ENCODE results near the gene DNAAF5. TPM values are rescaled to one million over a fixed set of nuclear protein-coding genes. Genes with fewer than 3 reads are reported as not detected.
A peak's percentile ranks its signal among the peaks of the same experiment; 100 is the strongest.

The DNAAF5 gene
- total RNA-seq, 1 donor from 2014 or later: 15.8 TPM

DNA sequence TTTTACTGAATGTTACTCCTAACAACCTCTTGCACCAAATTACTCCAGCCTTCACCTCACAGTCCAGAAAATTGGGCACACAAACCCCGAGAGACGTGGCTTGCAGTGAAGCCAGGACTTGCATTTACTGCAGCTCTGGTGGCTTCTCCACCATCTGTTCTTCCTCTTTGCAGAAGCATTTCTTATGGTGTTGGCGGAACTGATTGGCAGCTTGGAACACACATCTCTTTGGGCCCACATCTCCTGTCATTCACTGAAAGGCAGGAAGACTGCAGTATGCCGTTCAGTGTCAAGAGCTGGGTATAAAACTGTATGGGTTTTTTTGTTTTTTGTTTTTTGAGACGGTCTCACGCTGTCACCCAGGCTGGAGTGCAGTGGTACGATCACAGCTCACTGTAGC is 38.9 kb downstream of the DNAAF5 start:
- Histone ChIP-seq H3K36me3 (peaks cover 47% of the 10 kb centered on the region), H3K4me1 (peaks cover under 1% of the 10 kb centered on the region), H3K4me3 (no peak overlapping the region), H3K27ac (no peak overlapping the region), H3K9me3 (no peaks in the 10 kb centered on the region), H3K27me3 (no peaks in the 10 kb centered on the region)
- TF ChIP-seq, protein P1, sequence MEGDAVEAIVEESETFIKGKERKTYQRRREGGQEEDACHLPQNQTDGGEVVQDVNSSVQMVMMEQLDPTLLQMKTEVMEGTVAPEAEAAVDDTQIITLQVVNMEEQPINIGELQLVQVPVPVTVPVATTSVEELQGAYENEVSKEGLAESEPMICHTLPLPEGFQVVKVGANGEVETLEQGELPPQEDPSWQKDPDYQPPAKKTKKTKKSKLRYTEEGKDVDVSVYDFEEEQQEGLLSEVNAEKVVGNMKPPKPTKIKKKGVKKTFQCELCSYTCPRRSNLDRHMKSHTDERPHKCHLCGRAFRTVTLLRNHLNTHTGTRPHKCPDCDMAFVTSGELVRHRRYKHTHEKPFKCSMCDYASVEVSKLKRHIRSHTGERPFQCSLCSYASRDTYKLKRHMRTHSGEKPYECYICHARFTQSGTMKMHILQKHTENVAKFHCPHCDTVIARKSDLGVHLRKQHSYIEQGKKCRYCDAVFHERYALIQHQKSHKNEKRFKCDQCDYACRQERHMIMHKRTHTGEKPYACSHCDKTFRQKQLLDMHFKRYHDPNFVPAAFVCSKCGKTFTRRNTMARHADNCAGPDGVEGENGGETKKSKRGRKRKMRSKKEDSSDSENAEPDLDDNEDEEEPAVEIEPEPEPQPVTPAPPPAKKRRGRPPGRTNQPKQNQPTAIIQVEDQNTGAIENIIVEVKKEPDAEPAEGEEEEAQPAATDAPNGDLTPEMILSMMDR (IDR thresholded peaks at IDR 0.05): no peak
- DNase-seq: no peak
- ATAC-seq: no peak
- intact Hi-C loops (cut with DNase I): no loop called here

DNA sequence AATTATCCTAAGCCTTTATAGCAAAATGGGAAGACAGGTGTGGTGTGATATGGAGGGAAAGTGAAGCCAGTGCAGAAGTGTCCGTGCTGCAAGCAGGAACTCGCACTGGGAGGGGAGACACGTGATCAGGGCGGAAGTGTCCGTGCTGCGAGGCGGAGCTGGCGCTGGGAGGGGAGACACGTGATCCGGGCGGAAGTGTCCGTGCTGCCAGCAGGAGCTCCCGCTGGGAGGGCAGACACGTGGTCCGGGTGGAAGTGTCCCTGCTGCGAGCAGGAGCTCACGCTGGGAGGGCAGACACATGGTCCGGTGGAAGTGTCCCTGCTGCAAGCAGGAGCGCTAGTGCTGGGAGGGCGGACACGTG is 41.1 kb downstream of the DNAAF5 start:
- TF ChIP-seq, protein P1 (IDR thresholded peaks at IDR 0.05): no peak
- Histone ChIP-seq H3K27ac (no peak overlapping the region), H3K4me1 (peaks cover 21% of the 10 kb centered on the region), H3K9me3 (no peaks in the 10 kb centered on the region), H3K27me3 (no peaks in the 10 kb centered on the region), H3K36me3 (peaks cover 35% of the 10 kb centered on the region), H3K4me3 (no peak overlapping the region)
- DNase-seq (no peak), ATAC-seq (no peak)
- intact Hi-C loops (cut with DNase I): no loop called here

DNA sequence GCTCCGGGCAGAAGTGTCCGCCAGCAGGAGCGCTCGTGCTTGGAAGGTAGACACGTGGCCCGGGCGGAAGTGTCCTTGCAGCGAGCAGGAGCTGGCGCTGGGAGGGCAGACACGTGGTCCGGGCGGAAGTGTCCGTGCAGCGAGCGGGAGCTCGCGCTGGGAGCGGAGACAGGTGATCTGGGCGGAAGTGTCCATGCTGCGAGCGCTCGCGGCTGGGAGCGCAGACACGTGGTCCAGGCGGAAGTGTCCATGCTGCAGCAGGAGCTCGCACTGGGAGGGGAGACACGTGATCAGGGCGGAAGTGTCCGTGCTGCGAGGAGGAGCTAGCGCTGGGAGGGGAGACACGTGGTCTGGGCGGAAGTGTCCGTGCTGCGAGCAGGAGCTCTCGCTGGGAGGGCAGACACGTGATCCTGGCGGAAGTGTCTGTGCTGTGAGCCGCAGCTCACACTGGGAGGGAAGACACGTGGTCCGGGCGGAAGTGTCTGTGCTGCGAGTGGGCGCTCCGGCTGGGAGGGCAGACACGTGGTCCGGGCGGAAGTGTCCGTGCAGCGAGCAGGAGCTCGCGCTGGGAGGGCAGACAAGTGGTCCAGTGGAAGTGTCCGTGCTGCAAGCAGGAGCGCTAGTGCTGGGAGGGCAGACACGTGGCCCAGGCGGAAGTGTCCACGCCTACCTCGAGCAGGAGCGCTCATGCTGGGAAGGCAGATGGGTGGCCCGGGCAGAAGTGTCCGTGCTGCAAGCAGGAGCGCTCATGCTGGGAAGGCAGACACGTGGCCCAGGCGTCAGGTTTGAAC is 41.6 kb downstream of the DNAAF5 start:
- intact Hi-C loops (cut with DNase I): no loop called here
- Histone ChIP-seq H3K36me3 (peaks cover 30% of the 10 kb centered on the region), H3K27ac (no peak overlapping the region), H3K27me3 (no peaks in the 10 kb centered on the region), H3K4me1 (peaks cover 21% of the 10 kb centered on the region), H3K9me3 (no peaks in the 10 kb centered on the region), H3K4me3 (no peak overlapping the region)
- ATAC-seq: no peak
- TF ChIP-seq, protein P1 (IDR thresholded peaks at IDR 0.05): no peak
- no peak for DNase-seq

DNA sequence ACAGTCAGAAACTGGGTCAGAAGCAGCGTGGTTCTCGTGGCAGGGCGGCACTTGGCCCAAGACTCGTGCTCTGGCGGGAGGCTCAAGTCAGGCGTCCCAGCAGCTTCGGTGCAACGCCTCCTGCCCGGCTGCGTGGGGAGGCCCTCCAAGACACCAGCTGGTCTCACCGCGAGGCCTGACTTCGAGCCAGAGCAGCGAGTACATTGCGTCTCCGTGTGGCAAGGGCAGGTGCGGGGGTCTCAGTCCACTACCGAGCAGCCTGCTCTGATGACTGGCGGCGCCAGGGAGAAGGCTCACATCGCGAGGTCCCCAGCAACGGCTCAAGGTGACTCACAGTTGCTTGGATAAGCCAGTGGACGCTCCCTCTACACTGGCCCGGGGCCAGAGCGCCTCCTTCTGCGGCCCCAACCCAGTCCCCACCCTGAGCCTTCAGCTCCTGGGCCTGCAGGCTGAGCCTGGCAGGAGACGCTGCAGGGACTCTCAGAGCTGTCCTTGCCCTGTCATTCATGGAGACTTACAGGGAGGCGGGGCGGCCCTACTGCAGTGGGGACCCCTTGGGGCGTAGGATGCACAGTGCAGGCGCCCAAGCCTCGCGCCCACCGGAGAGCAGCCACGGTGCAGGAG is 42.5 kb downstream of the DNAAF5 start:
- no peak overlapping the region for H3K27ac ChIP-seq
- DNase-seq: no peak
- H3K4me3 ChIP-seq: no peak overlapping the region

DNA sequence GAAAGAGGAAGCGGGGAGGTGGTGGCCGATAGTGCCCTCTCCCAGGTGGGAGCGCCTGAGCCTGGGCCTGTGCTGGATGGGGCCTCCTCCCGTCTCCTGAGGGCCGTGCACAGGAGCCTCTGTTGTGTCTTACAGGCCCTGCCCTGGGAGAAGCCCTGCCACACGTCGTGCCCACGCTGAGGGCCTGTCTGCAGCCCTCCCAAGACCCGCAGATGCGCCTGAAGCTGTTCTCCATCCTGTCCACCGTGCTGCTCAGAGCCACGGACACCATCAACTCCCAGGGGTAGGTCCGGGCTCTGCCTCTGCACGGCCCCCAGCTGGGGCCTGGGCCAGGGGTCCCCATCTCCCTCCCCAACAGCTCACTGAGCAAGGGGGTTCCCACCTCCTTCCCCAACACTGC is 43.8 kb downstream of the DNAAF5 start:
- no peak overlapping the region for H3K4me3 ChIP-seq
- TF ChIP-seq, protein P1 (IDR thresholded peaks at IDR 0.05): no peak
- peaks cover 8% of the 10 kb centered on the region for H3K36me3 ChIP-seq
- peak overlapping the region; percentile 59 for H3K27ac ChIP-seq
- no peak for DNase-seq
- intact Hi-C loops (cut with DNase I): loop anchor here (5.0 kb wide), 1 partner anchor 448 kb away; no protein-coding TSS in a partner anchor
- no peaks in the 10 kb centered on the region for H3K9me3 ChIP-seq
- no peaks in the 10 kb centered on the region for H3K27me3 ChIP-seq
- no peak for ATAC-seq
- H3K4me1 ChIP-seq: peaks cover 21% of the 10 kb centered on the region

More for the DNA sequence above, 42.5 kb downstream of the DNAAF5 start:
- Histone ChIP-seq H3K27me3 (no peaks in the 10 kb centered on the region), H3K4me1 (peaks cover 21% of the 10 kb centered on the region), H3K9me3 (no peaks in the 10 kb centered on the region), H3K36me3 (peaks cover 21% of the 10 kb centered on the region)
- TF ChIP-seq, protein P1 (IDR thresholded peaks at IDR 0.05): no peak
- no peak for ATAC-seq
- intact Hi-C loops (cut with DNase I): no loop called here

Data from upper lobe of right lung (tissue), 1 donor.